Panc1 (cell line): Measurements from ENCODE around the gene MAP3K20. TPM values are rescaled to one million over a fixed set of nuclear protein-coding genes. Genes with fewer than 3 reads are reported as not detected.

Experiments used
- ATAC-seq: fragments of 200-7000 bp; cut with Tn5 transposase; 2 replicates; pipeline ENCODE4 v1.9.1; 2020; ENCODE audit warnings: mild to moderate bottlenecking, moderate library complexity
- BruUV-seq: library from RNA; stranded (reverse); fragments of 400-500 nt; replicated peaks from 2 replicates; lab custom pipeline; 2021; lab: Mats Ljungman, UMichigan
- CTCF ChIA-PET: fragments of 300-600 bp; sonication (Branson Sonifier 250); formaldehyde crosslinking; loops from one replicate; lab custom pipeline; 2022; ENCODE audit warnings: antibody characterized with exemption; lab: Charles Lee
- POLR2A ChIA-PET: fragments of 300-600 bp; sonication (Branson Sonifier 250); formaldehyde crosslinking; loops from one replicate; lab custom pipeline; 2022; ENCODE audit warnings: antibody characterized with exemption; lab: Charles Lee
- DNase-seq: peaks from one replicate; pipeline ENCODE4 v3.0.0-alpha.2; 2010; ENCODE audit warnings: low read depth, low spot score
- H3K27ac ChIP-seq: 2 replicates; pipeline ENCODE4 v1.5.1; 2011; ENCODE audit warnings: mild to moderate bottlenecking, low read length, inconsistent platforms
- H3K27me3 ChIP-seq: fragments of 200-500 bp; sonication (Bioruptor generic); 2 replicates; pipeline ENCODE4 v1.6.0; 2014; ENCODE audit warnings: low read length, inconsistent platforms; ENCODE audit not compliant: control insufficient read depth, insufficient read depth
- H3K36me3 ChIP-seq: fragments of 200-500 bp; sonication (Bioruptor generic); 2 replicates; pipeline ENCODE4 v1.5.1; 2014; ENCODE audit warnings: inconsistent platforms, mild to moderate bottlenecking, low read length, moderate library complexity; ENCODE audit not compliant: control insufficient read depth, insufficient read depth
- H3K4me1 ChIP-seq: 2 replicates; pipeline ENCODE4 v1.5.1; 2011; ENCODE audit warnings: inconsistent platforms, mild to moderate bottlenecking, low read length, moderate library complexity; ENCODE audit not compliant: control insufficient read depth, insufficient read depth
- H3K4me3 ChIP-seq, 2 experiments: 2 replicates each; pipeline ENCODE4 v1.5.1; 2011 to 2012; ENCODE audit warnings: low read depth in 2 of 2, low read length in 2 of 2, mild to moderate bottlenecking in 2 of 2, inconsistent platforms in 1 of 2, moderate library complexity in 1 of 2
- H3K9me3 ChIP-seq: fragments of 200-500 bp; sonication (Bioruptor generic); 2 replicates; pipeline ENCODE4 v1.5.1; 2014; ENCODE audit warnings: low read depth, mild to moderate bottlenecking, inconsistent platforms, low read length, moderate library complexity; ENCODE audit not compliant: control insufficient read depth, insufficient read depth
- POLR2AphosphoS5 ChIP-seq: IDR thresholded peaks from 2 replicates; pipeline ENCODE4 v1.6.1; 2012; ENCODE audit warnings: mild to moderate bottlenecking, low read depth, low read length, moderate library complexity
- SIN3A ChIP-seq: IDR thresholded peaks from 2 replicates; pipeline ENCODE4 v1.6.1; 2012; ENCODE audit warnings: low read depth, mild to moderate bottlenecking, low read length, moderate library complexity, borderline replicate concordance; ENCODE audit not compliant: insufficient read depth
- TCF7L2 ChIP-seq: IDR thresholded peaks from 2 replicates; pipeline ENCODE4 v1.6.1; 2011; ENCODE audit warnings: mild to moderate bottlenecking, low read depth, low read length, inconsistent platforms
- in situ Hi-C: cut with HindIII; loops from 2 replicates; pipeline ENCODE4 v1.10.0; 2016; ENCODE audit warnings: low sequenced_read_pairs, low pct_unique_long_range_greater_than_20kb
- intact Hi-C: fragments of 100-400 bp; cut with micrococcal nuclease; formaldehyde crosslinking; loops from one replicate; pipeline ENCODE4 v1.10.0; 2022; ENCODE audit not compliant: unreplicated experiment
- total RNA-seq: library from RNA; stranded (reverse); gene quantifications from one replicate; pipeline ENCODE4 v1.2.1, GENCODE V29; 2021; ENCODE audit not compliant: unreplicated experiment
- TF ChIP-seq, protein P1 (sequence below), 2 experiments: IDR thresholded peaks; 2 replicates each; pipeline ENCODE4 v1.6.1; 2011 to 2012; ENCODE audit warnings: low read depth in 2 of 2, control low read depth in 1 of 2, low read length in 1 of 2, mild to moderate bottlenecking in 1 of 2, moderate library complexity in 1 of 2; ENCODE audit not compliant: insufficient read depth in 1 of 2
- TF ChIP-seq, protein P2 (sequence below): fragments of 450-650 bp; IDR thresholded peaks from 2 replicates; pipeline ENCODE4 v1.5.1; 2017; ENCODE audit warnings: mild to moderate bottlenecking

MAP3K20 gene
- total RNA-seq, 1 experiment from 2014 or later: 121 TPM

DNA sequence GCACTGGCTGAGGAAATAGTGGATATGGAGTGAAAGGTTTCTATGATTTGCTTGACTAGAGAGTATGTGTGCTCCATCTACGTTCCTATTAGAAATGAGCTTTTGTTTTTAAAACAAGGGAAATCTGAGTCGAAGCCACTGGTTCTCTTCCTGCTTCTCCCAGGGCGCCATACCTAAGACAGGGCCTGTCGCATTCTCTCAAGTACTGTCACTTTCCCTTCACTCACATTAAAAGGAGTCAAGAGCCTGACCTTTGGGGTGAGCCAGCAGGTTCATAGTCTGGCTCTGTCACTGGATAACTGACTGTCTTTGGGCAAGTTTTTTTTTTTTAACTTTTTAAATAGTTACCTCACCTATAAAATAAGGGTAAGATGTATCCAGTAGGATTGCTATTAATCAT lies 121.0 kb downstream of the MAP3K20 start:
- TF ChIP-seq, protein P1, sequence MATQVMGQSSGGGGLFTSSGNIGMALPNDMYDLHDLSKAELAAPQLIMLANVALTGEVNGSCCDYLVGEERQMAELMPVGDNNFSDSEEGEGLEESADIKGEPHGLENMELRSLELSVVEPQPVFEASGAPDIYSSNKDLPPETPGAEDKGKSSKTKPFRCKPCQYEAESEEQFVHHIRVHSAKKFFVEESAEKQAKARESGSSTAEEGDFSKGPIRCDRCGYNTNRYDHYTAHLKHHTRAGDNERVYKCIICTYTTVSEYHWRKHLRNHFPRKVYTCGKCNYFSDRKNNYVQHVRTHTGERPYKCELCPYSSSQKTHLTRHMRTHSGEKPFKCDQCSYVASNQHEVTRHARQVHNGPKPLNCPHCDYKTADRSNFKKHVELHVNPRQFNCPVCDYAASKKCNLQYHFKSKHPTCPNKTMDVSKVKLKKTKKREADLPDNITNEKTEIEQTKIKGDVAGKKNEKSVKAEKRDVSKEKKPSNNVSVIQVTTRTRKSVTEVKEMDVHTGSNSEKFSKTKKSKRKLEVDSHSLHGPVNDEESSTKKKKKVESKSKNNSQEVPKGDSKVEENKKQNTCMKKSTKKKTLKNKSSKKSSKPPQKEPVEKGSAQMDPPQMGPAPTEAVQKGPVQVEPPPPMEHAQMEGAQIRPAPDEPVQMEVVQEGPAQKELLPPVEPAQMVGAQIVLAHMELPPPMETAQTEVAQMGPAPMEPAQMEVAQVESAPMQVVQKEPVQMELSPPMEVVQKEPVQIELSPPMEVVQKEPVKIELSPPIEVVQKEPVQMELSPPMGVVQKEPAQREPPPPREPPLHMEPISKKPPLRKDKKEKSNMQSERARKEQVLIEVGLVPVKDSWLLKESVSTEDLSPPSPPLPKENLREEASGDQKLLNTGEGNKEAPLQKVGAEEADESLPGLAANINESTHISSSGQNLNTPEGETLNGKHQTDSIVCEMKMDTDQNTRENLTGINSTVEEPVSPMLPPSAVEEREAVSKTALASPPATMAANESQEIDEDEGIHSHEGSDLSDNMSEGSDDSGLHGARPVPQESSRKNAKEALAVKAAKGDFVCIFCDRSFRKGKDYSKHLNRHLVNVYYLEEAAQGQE (IDR thresholded peaks at IDR 0.05; ENCODE audit: insufficient read depth in 1 of 2, low read depth in 2 of 2, low read length in 1 of 2): no peak
- TF ChIP-seq TCF7L2 (no peak), POLR2AphosphoS5 (no peak), SIN3A (no peak)
- TF ChIP-seq, protein P2, sequence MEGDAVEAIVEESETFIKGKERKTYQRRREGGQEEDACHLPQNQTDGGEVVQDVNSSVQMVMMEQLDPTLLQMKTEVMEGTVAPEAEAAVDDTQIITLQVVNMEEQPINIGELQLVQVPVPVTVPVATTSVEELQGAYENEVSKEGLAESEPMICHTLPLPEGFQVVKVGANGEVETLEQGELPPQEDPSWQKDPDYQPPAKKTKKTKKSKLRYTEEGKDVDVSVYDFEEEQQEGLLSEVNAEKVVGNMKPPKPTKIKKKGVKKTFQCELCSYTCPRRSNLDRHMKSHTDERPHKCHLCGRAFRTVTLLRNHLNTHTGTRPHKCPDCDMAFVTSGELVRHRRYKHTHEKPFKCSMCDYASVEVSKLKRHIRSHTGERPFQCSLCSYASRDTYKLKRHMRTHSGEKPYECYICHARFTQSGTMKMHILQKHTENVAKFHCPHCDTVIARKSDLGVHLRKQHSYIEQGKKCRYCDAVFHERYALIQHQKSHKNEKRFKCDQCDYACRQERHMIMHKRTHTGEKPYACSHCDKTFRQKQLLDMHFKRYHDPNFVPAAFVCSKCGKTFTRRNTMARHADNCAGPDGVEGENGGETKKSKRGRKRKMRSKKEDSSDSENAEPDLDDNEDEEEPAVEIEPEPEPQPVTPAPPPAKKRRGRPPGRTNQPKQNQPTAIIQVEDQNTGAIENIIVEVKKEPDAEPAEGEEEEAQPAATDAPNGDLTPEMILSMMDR: no peak
- DNase-seq (no peak), ATAC-seq (no peak)
- Histone ChIP-seq H3K4me3 (no peak overlapping the region), H3K27me3 (no peaks in the 10 kb centered on the region), H3K9me3 (no peaks in the 10 kb centered on the region), H3K4me1 (peaks cover 32% of the 10 kb centered on the region), H3K27ac (peak overlapping the region; percentile 89), H3K36me3 (peaks cover 39% of the 10 kb centered on the region)
- ChIA-PET CTCF (no interaction called here), POLR2A (no interaction called here)
- intact Hi-C loops: no loop called here
- BruUV-seq: no TSS peak
- in situ Hi-C loops: no loop called here

DNA sequence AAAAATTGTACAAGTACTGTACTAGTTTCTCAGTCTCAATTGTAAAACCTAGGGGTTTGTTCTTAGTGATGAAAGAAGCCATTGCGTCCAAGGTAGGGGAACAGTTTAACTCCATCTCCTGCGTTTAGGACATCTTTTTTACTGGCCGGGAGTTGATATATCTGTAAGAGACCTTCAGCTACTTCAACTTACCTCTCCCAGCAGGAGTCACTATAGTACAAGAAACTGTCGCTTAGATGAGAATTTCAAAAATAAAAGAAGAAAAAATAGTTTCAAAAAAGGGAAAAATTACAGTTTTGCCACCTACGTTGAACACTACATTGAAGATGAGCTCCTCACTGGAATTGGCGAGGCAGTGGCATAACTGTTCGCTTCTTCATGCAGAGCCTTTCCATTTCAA lies 122.7 kb downstream of the MAP3K20 start:
- in situ Hi-C loops (no loop called here), intact Hi-C loops (no loop called here)
- BruUV-seq: no TSS peak
- H3K27ac ChIP-seq: peak overlapping the region; percentile 39
- ChIA-PET CTCF (no interaction called here), POLR2A (no interaction called here)
- no peak for ATAC-seq
- DNase-seq: no peak
- TF ChIP-seq, protein P2: peak; percentile 31; the same call in 1 of the 2 replicates
- TF ChIP-seq, protein P1 (IDR thresholded peaks at IDR 0.05; ENCODE audit: insufficient read depth in 1 of 2, low read depth in 2 of 2, low read length in 1 of 2): no peak
- H3K4me3 ChIP-seq: no peak overlapping the region
- peaks cover 39% of the 10 kb centered on the region for H3K36me3 ChIP-seq
- no peaks in the 10 kb centered on the region for H3K9me3 ChIP-seq
- H3K4me1 ChIP-seq: peaks cover 34% of the 10 kb centered on the region
- no peaks in the 10 kb centered on the region for H3K27me3 ChIP-seq
